ENCODE data around the gene USP17L20.
A peak's percentile ranks its signal among the peaks of the same experiment; 100 is the strongest.
"Not testable (repeated sequence)": the region's sequence is repeated elsewhere in the genome, so short reads cannot be mapped to it uniquely, and the experiment has no call there.

USP17L20 gene, protein sequence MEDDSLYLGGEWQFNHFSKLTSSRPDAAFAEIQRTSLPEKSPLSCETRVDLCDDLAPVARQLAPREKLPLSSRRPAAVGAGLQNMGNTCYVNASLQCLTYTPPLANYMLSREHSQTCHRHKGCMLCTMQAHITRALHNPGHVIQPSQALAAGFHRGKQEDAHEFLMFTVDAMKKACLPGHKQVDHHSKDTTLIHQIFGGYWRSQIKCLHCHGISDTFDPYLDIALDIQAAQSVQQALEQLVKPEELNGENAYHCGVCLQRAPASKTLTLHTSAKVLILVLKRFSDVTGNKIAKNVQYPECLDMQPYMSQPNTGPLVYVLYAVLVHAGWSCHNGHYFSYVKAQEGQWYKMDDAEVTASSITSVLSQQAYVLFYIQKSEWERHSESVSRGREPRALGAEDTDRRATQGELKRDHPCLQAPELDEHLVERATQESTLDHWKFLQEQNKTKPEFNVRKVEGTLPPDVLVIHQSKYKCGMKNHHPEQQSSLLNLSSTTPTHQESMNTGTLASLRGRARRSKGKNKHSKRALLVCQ

DNA sequence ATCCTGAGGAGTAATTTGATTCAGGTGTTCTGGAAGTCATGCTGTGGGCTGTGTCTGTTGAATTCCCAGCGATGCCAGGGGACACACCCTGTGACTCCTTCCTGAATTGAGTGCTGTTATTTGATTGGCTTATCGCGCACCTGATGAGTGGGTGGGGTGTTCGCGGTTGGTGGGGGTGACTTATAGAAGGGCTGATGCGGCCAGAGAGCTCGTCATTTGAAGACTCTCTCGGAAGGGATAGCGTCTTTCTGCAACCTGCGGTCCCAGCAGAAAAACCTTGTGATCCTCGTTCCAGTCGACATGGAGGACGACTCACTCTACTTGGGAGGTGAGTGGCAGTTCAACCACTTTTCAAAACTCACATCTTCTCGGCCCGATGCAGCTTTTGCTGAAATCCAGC, at the start of gene USP17L20:
Gene USP17L20, plus strand, starts transcription at position 301 of the 400 bp plus-strand sequence. Its CDS starts 0 bp downstream, at position 301.
- DNase-seq, result not testable (repeated sequence)

DNA sequence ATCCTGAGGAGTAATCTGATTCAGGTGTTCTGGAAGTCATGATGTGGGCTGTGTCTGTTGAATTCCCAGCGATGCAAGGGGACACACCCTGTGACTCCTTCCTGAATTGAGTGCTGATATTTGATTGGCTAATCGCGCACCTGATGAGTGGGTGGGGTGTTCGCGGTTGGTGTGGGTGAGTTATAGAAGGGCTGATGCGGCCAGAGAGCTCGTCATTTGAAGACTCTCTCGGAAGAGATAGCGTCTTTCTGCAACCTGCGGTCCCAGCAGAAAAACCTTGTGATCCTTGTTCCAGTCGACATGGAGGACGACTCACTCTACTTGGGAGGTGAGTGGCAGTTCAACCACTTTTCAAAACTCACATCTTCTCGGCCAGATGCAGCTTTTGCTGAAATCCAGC, 47.6 kb upstream of the USP17L20 start, which contains the start of gene USP17L10:
Gene USP17L10, plus strand, starts transcription at position 301 of the 400 bp plus-strand sequence. Its CDS starts 0 bp downstream, at position 301.
- DNase-seq, result not testable (repeated sequence)

DNA sequence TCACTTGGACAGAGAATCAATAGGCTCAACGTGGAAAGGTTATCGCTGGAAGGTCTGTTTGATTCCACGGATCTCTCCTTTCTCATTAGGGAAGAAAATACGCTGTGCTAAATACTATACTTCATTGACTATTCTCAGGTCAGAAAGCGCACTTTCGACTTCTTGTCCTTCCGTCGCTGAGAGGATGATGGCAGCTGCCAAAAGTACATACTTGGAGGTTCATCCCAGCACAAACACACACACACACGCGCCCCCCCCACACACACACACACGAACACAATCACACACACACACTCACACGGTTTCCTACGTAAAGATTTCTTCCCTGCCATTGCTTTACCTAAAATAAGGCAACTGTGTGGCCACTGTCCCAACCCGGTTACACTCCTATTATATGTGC, 43.2 kb upstream of the USP17L20 start:
- DNase-seq, result not testable (repeated sequence)

DNA sequence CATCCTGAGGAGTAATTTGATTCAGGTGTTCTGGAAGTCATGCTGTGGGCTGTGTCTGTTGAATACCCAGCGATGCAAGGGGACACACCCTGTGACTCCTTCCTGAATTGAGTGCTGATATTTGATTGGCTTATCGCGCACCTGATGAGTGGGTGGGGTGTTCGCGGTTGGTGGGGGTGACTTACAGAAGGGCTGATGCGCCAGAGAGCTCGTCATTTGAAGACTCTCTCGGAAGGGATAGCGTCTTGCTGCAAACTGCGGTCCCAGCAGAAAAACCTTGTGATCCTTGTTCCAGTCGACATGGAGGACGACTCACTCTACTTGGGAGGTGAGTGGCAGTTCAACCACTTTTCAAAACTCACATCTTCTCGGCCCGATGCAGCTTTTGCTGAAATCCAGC, 42.8 kb upstream of the USP17L20 start, which contains the start of gene USP17L11:
Gene USP17L11, plus strand, starts transcription at position 301 of the 400 bp plus-strand sequence. Its CDS starts 0 bp downstream, at position 301.
- DNase-seq, result not testable (repeated sequence)

DNA sequence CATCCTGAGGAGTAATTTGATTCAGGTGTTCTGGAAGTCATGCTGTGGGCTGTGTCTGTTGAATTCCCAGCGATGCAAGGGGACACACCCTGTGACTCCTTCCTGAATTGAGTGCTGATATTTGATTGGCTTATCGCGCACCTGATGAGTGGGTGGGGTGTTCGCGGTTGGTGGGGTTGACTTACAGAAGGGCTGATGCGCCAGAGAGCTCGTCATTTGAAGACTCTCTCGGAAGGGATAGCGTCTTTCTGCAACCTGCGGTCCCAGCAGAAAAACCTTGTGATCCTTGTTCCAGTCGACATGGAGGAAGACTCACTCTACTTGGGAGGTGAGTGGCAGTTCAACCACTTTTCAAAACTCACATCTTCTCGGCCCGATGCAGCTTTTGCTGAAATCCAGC, 38.1 kb upstream of the USP17L20 start, which contains the start of gene USP17L12:
Gene USP17L12, plus strand, starts transcription at position 301 of the 400 bp plus-strand sequence. Its CDS starts 0 bp downstream, at position 301.
- not testable (repeated sequence) for DNase-seq

DNA sequence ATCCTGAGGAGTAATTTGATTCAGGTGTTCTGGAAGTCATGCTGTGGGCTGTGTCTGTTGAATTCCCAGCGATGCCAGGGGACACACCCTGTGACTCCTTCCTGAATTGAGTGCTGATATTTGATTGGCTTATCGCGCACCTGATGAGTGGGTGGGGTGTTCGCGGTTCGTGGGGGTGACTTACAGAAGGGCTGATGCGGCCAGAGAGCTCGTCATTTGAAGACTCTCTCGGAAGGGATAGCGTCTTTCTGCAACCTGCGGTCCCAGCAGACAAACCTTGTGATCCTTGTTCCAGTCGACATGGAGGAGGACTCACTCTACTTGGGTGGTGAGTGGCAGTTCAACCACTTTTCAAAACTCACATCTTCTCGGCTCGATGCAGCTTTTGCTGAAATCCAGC, 33.3 kb upstream of the USP17L20 start, which contains the start of gene USP17L13:
Gene USP17L13, plus strand, starts transcription at position 301 of the 400 bp plus-strand sequence. Its CDS starts 0 bp downstream, at position 301.
- not testable (repeated sequence) for DNase-seq

DNA sequence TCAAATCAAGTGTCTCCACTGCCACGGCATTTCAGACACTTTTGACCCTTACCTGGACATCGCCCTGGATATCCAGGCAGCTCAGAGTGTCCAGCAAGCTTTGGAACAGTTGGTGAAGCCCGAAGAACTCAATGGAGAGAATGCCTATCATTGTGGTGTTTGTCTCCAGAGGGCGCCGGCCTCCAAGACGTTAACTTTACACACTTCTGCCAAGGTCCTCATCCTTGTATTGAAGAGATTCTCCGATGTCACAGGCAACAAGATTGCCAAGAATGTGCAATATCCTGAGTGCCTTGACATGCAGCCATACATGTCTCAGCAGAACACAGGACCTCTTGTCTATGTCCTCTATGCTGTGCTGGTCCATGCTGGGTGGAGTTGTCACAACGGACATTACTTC, 27.7 kb upstream of the USP17L20 start:
- not testable (repeated sequence) for DNase-seq

DNA sequence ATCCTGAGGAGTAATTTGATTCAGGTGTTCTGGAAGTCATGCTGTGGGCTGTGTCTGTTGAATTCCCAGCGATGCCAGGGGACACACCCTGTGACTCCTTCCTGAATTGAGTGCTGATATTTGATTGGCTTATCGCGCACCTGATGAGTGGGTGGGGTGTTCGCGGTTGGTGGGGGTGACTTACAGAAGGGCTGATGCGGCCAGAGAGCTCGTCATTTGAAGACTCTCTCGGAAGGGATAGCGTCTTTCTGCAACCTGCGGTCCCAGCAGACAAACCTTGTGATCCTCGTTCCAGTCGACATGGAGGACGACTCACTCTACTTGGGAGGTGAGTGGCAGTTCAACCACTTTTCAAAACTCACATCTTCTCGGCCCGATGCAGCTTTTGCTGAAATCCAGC, 23.8 kb upstream of the USP17L20 start, which contains the start of gene USP17L15:
Gene USP17L15, plus strand, starts transcription at position 301 of the 400 bp plus-strand sequence. Its CDS starts 0 bp downstream, at position 301.
- not testable (repeated sequence) for DNase-seq

DNA sequence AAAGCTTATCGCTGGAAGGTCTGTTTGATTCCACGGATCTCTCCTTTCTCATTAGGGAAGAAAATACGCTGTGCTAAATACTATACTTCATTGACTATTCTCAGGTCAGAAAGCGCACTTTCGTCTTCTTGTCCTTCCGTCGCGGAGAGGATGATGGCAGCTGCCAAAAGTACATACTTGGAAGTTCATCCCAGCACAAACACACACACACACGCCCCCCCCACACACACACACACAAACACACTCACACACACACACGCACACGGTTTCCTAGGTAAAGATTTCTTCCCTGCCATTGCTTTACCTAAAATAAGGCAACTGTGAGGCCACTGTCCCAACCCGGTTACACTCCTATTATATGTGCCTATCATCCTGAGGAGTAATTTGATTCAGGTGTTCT, 19.5 kb upstream of the USP17L20 start:
- peak; percentile 2 for DNase-seq

DNA sequence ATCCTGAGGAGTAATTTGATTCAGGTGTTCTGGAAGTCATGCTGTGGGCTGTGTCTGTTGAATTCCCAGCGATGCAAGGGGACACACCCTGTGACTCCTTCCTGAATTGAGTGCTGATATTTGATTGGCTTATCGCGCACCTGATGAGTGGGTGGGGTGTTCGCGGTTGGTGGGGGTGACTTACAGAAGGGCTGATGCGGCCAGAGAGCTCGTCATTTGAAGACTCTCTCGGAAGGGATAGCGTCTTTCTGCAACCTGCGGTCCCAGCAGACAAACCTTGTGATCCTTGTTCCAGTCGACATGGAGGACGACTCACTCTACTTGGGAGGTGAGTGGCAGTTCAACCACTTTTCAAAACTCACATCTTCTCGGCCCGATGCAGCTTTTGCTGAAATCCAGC, 14.3 kb upstream of the USP17L20 start, which contains the start of gene USP17L17:
Gene USP17L17, plus strand, starts transcription at position 301 of the 400 bp plus-strand sequence. Its CDS starts 0 bp downstream, at position 301.
- not testable (repeated sequence) for DNase-seq

DNA sequence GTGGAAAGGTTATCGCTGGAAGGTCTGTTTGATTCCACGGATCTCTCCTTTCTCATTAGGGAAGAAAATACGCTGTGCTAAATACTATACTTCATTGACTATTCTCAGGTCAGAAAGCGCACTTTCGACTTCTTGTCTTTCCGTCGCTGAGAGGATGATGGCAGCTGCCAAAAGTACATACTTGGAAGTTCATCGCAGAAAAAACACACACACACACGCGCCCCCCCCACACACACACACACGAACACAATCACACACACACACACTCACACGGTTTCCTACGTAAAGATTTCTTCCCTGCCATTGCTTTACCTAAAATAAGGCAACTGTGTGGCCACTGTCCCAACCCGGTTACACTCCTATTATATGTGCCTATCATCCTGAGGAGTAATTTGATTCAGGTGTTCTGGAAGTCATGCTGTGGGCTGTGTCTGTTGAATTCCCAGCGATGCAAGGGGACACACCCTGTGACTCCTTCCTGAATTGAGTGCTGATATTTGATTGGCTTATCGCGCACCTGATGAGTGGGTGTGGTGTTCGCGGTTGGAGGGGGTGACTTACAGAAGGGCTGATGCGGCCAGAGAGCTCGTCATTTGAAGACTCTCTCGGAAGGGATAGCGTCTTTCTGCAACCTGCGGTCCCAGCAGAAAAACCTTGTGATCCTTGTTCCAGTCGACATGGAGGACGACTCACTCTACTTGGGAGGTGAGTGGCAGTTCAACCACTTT, 9.8 kb upstream of the USP17L20 start, which contains the start of gene USP17L18:
Gene USP17L18, plus strand, starts transcription at position 678 of the 728 bp plus-strand sequence. Its CDS starts 0 bp downstream, at position 678.
- not testable (repeated sequence) for DNase-seq

DNA sequence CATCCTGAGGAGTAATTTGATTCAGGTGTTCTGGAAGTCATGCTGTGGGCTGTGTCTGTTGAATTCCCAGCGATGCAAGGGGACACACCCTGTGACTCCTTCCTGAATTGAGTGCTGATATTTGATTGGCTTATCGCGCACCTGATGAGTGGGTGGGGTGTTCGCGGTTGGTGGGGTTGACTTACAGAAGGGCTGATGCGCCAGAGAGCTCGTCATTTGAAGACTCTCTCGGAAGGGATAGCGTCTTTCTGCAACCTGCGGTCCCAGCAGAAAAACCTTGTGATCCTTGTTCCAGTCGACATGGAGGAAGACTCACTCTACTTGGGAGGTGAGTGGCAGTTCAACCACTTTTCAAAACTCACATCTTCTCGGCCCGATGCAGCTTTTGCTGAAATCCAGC, 4.8 kb upstream of the USP17L20 start, which contains the start of gene USP17L19:
Gene USP17L19, plus strand, starts transcription at position 301 of the 400 bp plus-strand sequence. Its CDS starts 0 bp downstream, at position 301.
- not testable (repeated sequence) for DNase-seq

DNA sequence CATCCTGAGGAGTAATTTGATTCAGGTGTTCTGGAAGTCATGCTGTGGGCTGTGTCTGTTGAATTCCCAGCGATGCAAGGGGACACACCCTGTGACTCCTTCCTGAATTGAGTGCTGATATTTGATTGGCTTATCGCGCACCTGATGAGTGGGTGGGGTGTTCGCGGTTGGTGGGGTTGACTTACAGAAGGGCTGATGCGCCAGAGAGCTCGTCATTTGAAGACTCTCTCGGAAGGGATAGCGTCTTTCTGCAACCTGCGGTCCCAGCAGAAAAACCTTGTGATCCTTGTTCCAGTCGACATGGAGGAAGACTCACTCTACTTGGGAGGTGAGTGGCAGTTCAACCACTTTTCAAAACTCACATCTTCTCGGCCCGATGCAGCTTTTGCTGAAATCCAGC, 4.6 kb downstream of the USP17L20 start, which contains the start of gene USP17L21:
Gene USP17L21, plus strand, starts transcription at position 301 of the 400 bp plus-strand sequence. Its CDS starts 0 bp downstream, at position 301.
- not testable (repeated sequence) for DNase-seq

DNA sequence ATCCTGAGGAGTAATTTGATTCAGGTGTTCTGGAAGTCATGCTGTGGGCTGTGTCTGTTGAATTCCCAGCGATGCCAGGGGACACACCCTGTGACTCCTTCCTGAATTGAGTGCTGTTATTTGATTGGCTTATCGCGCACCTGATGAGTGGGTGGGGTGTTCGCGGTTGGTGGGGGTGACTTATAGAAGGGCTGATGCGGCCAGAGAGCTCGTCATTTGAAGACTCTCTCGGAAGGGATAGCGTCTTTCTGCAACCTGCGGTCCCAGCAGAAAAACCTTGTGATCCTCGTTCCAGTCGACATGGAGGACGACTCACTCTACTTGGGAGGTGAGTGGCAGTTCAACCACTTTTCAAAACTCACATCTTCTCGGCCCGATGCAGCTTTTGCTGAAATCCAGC, 9.4 kb downstream of the USP17L20 start, which contains the start of gene USP17L22:
Gene USP17L22, plus strand, starts transcription at position 301 of the 400 bp plus-strand sequence. Its CDS starts 0 bp downstream, at position 301.
- not testable (repeated sequence) for DNase-seq

DNA sequence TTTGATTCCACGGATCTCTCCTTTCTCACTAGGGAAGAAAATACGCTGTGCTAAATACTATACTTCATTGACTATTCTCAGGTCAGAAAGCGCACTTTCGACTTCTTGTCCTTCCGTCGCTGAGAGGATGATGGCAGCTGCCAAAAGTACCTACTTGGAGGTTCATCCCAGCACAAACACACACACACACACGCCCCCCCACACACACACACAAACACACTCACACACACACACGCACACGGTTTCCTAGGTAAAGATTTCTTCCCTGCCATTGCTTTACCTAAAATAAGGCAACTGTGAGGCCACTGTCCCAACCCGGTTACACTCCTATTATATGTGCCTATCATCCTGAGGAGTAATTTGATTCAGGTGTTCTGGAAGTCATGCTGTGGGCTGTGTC, 13.8 kb downstream of the USP17L20 start:
- DNase-seq, result peak; percentile 0
